ENCODE results near the gene TRIM66. TPM values are rescaled to one million over a fixed set of nuclear protein-coding genes. Genes with fewer than 3 reads are reported as not detected.
"Not testable (repeated sequence)": the region's sequence is repeated elsewhere in the genome, so short reads cannot be mapped to it uniquely, and the experiment has no call there.

The TRIM66 gene
- total RNA-seq, 2 donors from 2014 or later = 10.2 to 18.1 TPM

DNA sequence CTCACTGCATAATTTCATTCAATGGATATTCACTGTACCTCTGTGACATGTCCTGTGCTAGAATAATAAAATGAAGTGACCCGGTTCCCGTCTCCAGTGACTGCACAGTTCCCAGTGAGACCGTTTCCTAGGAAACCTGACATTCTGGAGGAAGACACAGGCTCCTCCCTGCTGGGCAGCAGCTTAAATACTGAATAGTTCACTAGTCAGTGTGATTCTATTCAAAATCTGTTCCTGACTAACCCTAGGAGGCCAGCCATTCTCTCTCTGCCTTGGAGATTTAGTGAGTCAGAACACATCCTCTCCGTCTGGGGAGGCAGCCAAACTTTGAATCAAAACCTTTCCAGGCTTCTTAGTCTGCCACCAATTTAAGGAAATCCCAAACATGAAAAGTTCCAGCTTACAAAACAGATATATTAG lies 11.3 kb downstream of the TRIM66 start:
- no peaks in the 10 kb centered on the region for H3K9me3 ChIP-seq
- H3K27ac ChIP-seq = peak overlapping the region; percentile 68 to 78
- H3K27me3 ChIP-seq (replicated peaks; ENCODE audit: insufficient read depth) = no peaks in the 10 kb centered on the region
- no peaks in the 10 kb centered on the region for H3K36me3 ChIP-seq
- ATAC-seq (ENCODE audit: insufficient number of reproducible peaks, low FRiP score, low read depth) (peak; percentile 98), DNase-seq (ENCODE audit: low spot score) (peak; percentile 37)
- H3K4me3 ChIP-seq = no peak overlapping the region
- peaks cover 7 to 16% of the 10 kb centered on the region in 2 donors for H3K4me1 ChIP-seq (ENCODE audit: control insufficient read depth in 1 of 2, low read depth in 2 of 2)
- TF ChIP-seq, protein P1, sequence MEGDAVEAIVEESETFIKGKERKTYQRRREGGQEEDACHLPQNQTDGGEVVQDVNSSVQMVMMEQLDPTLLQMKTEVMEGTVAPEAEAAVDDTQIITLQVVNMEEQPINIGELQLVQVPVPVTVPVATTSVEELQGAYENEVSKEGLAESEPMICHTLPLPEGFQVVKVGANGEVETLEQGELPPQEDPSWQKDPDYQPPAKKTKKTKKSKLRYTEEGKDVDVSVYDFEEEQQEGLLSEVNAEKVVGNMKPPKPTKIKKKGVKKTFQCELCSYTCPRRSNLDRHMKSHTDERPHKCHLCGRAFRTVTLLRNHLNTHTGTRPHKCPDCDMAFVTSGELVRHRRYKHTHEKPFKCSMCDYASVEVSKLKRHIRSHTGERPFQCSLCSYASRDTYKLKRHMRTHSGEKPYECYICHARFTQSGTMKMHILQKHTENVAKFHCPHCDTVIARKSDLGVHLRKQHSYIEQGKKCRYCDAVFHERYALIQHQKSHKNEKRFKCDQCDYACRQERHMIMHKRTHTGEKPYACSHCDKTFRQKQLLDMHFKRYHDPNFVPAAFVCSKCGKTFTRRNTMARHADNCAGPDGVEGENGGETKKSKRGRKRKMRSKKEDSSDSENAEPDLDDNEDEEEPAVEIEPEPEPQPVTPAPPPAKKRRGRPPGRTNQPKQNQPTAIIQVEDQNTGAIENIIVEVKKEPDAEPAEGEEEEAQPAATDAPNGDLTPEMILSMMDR (IDR thresholded peaks at IDR 0.05) = no peak

DNA sequence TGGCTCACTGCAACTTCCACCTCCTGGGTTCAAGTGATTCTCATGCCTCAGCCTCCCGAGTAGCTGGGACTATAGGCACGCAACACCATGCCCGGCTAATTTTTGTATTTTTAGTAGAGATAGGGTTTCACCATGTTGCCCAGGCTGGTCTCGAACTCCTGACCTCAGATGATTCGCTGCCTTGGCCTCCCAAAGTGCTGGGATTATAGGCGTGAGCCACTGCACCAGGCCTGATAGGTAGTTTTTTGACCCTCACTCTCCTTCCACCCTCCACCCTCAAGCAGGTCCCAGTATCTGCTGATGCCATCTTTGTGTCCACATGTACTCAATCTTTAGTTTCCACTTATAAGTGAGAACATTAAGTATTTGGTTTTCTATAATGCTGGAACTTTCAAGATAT lies 12.4 kb downstream of the TRIM66 start:
- H3K9me3 ChIP-seq; H3K27ac ChIP-seq; H3K27me3 ChIP-seq (replicated peaks; ENCODE audit: insufficient read depth); DNase-seq (ENCODE audit: low spot score); H3K4me3 ChIP-seq; ATAC-seq (ENCODE audit: insufficient number of reproducible peaks, low FRiP score, low read depth); H3K36me3 ChIP-seq: not testable (repeated sequence)
- peaks cover 7 to 16% of the 10 kb centered on the region in 2 donors for H3K4me1 ChIP-seq (ENCODE audit: control insufficient read depth in 1 of 2, low read depth in 2 of 2)

- H3K27ac ChIP-seq = no peak overlapping the region
- ATAC-seq (ENCODE audit: insufficient number of reproducible peaks, low FRiP score, low read depth) = no peak
- TF ChIP-seq, protein P1 (IDR thresholded peaks at IDR 0.05) = no peak
Measured at GRCh38 chr11:8665222-8665621, 17.2 kb downstream of the TRIM66 start.

GRCh38 chr11:8661001-8661795 lies 21.3 kb downstream of the TRIM66 start:
- no peaks in the 10 kb centered on the region for H3K9me3 ChIP-seq
- no peak overlapping the region for H3K4me3 ChIP-seq
- DNase-seq (ENCODE audit: low spot score) (no peak), ATAC-seq (ENCODE audit: insufficient number of reproducible peaks, low FRiP score, low read depth) (no peak)
- H3K27ac ChIP-seq = no peak overlapping the region
- H3K4me1 ChIP-seq (ENCODE audit: control insufficient read depth in 1 of 2, low read depth in 2 of 2) = no peaks in the 10 kb centered on the region
- no peaks in the 10 kb centered on the region for H3K36me3 ChIP-seq
- no peaks in the 10 kb centered on the region for H3K27me3 ChIP-seq (replicated peaks; ENCODE audit: insufficient read depth)
- TF ChIP-seq, protein P1 (IDR thresholded peaks at IDR 0.05) = no peak

More at GRCh38 chr11:8665222-8665621, 17.2 kb downstream of the TRIM66 start:
- Histone ChIP-seq H3K27me3 (replicated peaks; ENCODE audit: insufficient read depth) (no peaks in the 10 kb centered on the region), H3K36me3 (no peaks in the 10 kb centered on the region), H3K4me3 (no peak overlapping the region), H3K9me3 (no peaks in the 10 kb centered on the region), H3K4me1 (ENCODE audit: control insufficient read depth in 1 of 2, low read depth in 2 of 2) (no peaks in the 10 kb centered on the region)
- DNase-seq (ENCODE audit: low spot score) = no peak

DNA sequence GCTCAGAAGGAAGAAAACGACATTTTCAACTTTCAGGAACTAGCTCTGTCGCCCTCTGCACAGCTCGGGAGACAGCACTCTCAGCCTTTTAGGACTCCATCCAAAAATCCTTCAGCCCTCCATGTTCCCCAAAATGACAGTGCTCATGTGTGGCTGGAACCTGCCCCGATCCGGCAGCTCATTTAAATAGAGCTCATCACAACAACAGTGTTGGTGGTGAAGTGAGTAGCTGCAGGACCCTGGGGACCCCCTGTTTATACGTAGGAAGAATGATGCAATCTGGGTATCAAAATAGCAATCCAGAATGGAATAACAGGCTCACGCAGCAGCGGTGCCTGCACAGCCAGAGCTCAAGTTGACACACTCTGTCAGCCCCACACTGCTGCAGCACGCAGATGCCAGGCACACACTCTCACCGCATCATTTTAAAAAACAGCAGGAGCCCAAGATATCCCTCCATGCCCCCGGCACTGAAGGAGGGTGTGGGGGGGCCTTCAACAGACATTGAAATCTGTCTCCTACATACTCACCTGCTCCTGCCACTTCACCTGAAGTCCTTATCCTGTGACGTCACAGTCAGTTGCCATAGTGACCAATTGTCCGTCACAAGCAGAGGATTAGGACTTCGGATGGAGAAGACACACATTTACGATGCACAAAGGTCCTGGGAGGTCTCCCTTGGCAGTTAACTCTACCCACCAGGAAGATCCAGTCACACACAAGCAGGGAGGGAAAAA lies 24.0 kb downstream of the TRIM66 start:
- DNase-seq (ENCODE audit: low spot score) (no peak), ATAC-seq (ENCODE audit: insufficient number of reproducible peaks, low FRiP score, low read depth) (no peak)

More for the DNA sequence above, 24.0 kb downstream of the TRIM66 start:
- Histone ChIP-seq H3K27me3 (replicated peaks; ENCODE audit: insufficient read depth) (no peaks in the 10 kb centered on the region), H3K27ac (no peak overlapping the region), H3K36me3 (no peaks in the 10 kb centered on the region), H3K4me1 (ENCODE audit: control insufficient read depth in 1 of 2, low read depth in 2 of 2) (no peaks in the 10 kb centered on the region), H3K9me3 (no peaks in the 10 kb centered on the region), H3K4me3 (no peak overlapping the region)
- TF ChIP-seq, protein P1 (IDR thresholded peaks at IDR 0.05) = no peak

Data from thoracic aorta (tissue), 2 donors.